ENCODE results near the gene CERK. TPM values are rescaled to one million over a fixed set of nuclear protein-coding genes. Genes with fewer than 3 reads are reported as not detected.

CERK gene
- polyA plus RNA-seq, 3 donors = 48.6 to 51.4 (median 50.7) TPM

- no peak for DNase-seq (ENCODE audit: low read depth in 3 of 3, low spot score in 2 of 3)
Observed at GRCh38 chr22:46749682-46750529, 11.9 kb upstream of the CERK start.

DNA sequence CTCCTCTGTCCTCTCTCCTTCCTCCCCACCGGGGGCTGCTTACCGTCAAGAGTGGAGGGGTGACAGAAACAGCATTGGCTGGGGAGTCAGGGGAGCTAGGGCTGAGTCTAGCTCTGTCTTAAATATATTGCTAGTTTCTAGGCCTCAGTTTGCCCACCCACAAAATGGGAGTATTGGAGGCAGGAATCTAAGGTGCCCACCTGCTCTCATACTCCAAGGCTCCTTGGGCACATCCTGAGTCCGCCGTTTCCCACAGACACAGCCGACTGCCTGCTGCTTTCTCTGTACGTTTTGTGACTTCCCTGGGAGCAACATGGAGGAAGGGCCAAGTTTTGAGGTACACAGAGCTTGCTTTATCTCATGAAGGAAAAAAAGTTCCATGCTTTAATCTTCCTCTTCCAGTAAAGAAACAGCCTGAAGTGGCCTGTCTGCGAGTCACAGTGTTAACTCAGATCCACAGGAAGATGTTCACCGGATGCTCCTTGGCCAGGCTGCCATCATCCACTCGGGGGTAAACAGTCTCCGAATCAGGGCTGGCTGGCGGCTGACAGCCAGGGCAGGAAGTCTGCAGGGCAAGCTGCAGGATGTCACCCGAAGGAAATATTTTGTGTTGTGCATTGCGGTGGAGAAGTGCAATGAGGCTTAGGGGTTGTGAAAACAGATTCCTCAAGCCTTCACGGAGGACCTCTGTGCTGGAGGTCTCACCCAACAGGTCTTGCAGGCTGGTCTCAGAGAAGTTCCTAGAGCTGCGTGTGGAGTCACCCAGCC, 11.0 kb upstream of the CERK start:
- DNase-seq (ENCODE audit: low read depth in 3 of 3, low spot score in 2 of 3) = no peak

DNA sequence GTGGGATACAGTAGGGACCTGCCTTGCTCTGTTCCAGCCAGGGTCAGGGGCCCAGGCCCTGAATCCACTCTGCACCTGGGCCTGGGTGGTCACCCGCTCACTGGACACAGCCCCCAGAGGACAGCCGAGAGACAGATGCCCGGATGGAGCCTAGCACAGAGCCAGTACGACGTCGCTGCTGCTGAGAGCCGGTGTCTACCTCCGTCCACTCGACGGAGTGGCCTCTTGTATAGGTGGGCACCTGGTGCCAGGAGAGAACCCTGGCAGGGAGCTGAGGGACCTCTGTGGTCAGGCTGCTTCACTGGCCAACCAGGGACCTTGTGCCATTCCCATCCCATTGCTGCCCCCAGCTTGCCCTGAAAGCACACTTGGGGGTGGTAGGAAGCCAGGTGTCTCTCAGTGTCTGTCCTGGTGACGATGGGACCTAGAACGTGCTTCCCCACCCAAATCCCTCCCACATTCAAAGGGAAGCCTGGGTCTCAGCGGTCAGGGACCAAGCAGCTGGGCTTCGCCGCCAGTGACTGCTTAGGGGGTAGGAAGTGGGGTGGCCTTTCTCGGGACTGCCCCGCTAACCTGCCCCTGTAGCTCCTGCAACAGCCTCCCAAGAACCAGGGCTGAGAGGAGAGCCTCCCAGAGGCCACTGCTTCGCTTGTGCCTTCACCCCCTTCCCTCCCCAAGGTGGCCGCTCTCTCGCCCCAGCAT, 10.3 kb upstream of the CERK start:
- no peak for DNase-seq (ENCODE audit: low read depth in 3 of 3, low spot score in 2 of 3)

GRCh38 chr22:46747646-46748045, 9.6 kb upstream of the CERK start:
- no peak for DNase-seq (ENCODE audit: low read depth in 3 of 3, low spot score in 2 of 3)

DNA sequence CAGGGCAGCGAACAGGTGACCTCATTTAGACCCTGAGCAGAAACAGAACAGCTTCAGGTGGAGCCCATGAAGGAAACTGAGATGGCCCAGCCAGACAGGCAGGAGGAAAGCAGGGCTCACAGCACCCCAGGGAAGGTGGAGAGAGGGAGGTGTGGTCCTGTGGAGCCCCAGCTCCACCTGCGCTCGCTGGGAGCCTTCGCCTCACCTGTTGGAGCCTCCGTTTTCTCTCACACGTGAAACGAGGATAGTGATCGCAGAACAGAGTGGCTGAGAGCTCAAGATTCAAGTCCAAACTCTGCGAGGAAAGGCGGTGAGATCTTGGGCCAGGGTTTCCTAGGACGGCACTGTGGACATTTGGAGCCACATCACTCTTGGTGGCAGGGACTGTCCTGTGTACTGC, 8.6 kb upstream of the CERK start:
- no peak for DNase-seq (ENCODE audit: low read depth in 3 of 3, low spot score in 2 of 3)

DNA sequence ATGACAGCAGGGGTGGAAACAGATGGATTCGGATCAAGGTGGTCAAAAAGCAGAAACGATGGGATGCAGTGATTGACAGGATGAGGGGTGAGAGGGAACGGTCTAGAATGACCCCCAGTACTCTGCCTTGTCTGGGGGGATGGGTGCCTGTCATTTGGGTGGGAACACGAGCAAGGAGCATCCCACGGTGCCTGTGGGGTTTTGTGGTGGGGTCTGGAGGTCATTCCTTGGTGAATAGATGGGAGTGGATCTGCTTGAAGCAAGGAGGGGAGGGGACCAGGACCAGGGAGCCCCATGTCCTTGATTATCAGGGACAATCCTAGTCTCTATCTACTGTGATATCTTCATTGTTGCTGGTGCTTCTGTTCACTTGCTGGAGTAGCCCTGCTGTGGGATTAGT, 8.1 kb upstream of the CERK start:
- DNase-seq (ENCODE audit: low read depth in 3 of 3, low spot score in 2 of 3) = no peak

DNA sequence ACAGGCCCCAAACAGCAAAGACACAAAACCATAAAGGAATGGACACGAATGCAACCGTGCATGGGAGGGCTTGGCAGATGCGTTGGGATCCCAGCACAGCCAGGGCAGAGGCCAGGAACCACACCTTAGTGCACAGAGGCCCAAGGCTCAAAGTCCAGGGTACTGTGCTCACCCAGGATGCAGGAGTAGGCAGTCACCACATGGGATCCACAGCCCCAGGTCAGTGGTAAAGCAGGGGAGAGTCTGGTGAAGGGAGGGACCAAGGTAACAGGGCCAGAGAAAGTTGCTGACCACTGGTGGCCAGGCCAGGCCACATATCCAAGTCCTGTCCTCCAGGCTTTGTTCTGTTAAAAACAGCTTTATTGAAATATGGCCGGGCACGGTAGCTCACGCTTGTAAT, 6.5 kb upstream of the CERK start:
- no peak for DNase-seq (ENCODE audit: low read depth in 3 of 3, low spot score in 2 of 3)

GRCh38 chr22:46742576-46743221, 4.6 kb upstream of the CERK start:
- DNase-seq (ENCODE audit: low read depth in 3 of 3, low spot score in 2 of 3) = no peak

- DNase-seq (ENCODE audit: low read depth in 3 of 3, low spot score in 2 of 3) = no peak
Observed at GRCh38 chr22:46741974-46742519, 4.0 kb upstream of the CERK start.

DNA sequence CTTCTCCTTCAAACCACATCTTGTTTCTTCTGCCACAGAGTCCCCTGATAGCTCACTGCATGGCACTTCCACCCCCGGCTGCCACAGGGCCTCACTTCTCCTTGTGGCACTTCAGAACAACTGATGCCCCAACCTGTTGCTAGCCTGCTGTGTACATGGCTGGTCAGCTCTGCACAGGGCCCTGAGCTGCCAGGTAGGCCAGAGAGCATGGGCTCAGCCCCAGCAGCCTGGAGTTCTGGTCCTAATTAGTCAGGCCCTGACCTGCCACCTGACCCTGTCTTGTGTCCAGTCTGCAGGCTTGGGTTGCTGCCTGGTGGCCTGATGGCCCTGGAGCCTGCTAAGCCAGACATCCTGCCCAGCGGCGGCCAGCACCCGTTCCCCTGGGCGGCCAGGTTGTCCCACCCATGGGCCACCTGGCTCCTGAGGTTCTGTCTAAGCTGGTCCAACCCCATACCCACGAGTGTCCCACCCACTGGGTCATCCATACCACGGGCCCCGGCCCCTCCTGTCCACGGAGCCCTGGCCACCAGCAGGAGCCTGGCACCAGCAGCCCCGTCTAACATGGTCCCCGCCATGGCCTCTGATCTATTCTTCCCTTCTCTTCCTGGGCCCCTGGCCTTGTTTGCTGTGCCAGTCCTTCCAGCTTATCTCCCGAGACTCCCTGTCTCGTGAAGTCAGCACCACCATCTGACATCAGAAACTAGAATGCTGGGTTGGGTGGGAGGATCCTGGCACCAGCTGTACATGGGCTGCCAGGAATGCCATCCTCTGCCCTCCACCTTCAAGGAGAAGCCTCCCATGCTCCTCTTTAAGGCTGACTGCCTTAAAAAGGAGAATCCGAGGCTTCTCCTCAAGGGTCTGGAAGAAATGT, 3.1 kb upstream of the CERK start:
- DNase-seq (ENCODE audit: low read depth in 3 of 3, low spot score in 2 of 3) = no peak

GRCh38 chr22:46739094-46739870, 1.2 kb upstream of the CERK start:
- DNase-seq (ENCODE audit: low read depth in 3 of 3, low spot score in 2 of 3) = no peak

- DNase-seq (ENCODE audit: low read depth in 3 of 3, low spot score in 2 of 3) = no peak
Observed at GRCh38 chr22:46738647-46739093, 618 bp upstream of the CERK start.

DNA sequence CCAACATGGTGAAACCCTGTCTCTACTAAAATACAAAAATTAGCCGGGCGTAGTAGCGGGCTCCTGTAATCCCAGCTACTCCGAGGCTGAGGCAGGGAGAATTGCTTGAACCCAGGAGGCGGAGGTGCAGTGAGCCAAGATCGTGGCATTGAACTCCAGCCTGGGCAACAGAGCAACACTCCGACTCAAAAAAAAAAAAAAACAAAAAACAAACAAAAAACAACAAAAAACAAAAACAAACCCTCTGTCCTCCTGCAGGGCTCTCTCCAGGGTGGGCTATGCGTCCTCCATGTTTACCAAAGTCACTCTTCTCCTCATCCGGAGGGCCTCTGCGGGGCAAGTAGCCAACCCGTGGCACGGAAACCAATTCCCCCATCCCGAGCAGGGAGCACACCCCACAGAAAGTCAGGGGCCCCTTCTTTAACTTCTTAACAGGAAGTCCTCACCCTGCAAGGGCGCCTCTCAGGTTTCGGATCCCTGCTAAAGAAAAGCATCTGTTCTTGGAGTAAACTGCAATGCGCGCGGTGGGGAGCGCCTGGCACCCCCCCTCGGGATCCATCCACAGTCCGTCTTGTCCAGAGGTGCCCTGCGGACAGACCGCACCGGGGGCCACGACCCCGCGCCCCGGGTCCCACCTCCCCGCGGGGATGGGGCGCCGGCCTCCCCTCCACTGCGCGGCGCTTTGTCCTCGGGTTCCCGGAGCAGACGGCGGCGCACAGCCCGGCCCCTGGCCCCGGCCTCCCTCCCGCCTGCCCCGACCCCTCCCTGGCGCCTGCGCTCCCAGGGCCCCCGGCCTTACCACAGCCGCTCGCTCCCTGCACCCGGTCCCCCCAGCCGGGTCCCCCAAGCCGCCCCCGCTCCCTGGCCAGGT, 712 bp downstream of the CERK start:
- DNase-seq (ENCODE audit: low read depth in 3 of 3, low spot score in 2 of 3) = no peak

GRCh38 chr22:46736705-46737104, 1.3 kb downstream of the CERK start:
- no peak for DNase-seq (ENCODE audit: low read depth in 3 of 3, low spot score in 2 of 3)

- no peak for DNase-seq (ENCODE audit: low read depth in 3 of 3, low spot score in 2 of 3)
Observed at GRCh38 chr22:46735747-46736608, 2.1 kb downstream of the CERK start.

DNA sequence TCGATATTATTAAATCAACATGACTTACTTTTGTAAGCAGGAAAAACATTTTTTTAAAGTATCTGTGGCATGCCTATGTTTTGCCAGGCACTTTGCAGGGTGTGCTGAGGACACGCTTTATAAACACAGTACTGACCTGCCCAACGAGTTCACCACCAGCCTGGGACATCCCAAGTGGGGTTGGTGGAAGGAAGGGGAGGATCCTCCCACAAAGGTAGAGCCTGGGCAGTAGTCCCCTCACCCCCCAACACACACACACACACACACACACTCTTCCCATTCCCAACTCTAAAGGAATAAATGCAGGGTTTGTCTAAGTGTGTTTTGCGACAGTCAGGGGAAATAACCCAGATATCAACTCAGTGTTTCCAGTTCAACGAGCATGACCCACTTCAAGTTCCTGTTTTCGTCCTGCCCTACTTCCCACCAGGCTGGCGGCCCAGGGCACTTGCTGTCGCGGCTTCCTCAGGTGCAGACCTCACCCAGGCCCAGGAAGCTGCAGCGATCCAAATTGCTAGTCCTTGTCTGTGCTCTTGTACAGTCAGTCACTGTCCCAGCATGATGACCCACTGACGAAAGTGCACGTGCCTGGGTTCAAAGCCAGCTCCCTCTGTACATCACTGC, 3.1 kb downstream of the CERK start:
- no peak for DNase-seq (ENCODE audit: low read depth in 3 of 3, low spot score in 2 of 3)
